Pancreas (tissue), 10 donors: ENCODE results near the gene ENO2. TPM values are rescaled to one million over a fixed set of nuclear protein-coding genes. Genes with fewer than 3 reads are reported as not detected.
A peak's percentile ranks its signal among the peaks of the same experiment; 100 is the strongest.

ENCODE experiments used
- ATAC-seq, 4 donors: fragments of 200-7000 bp; cut with Tn5 transposase; one replicate each; pipeline versions ENCODE4 v1.8.0 to v1.9.1; 2020; ENCODE audit warnings: mild to moderate bottlenecking in 4 of 4, moderate library complexity in 4 of 4
- DNase-seq, 6 donors: peaks; one replicate each; pipeline ENCODE4 v3.0.0-alpha.2; 2020
- FAIRE-seq: peaks from 2 replicates; lab custom pipeline; 2012; peaks lifted over from hg19 to GRCh38; lab: Jason Lieb, UNC
- H3K27ac ChIP-seq, 4 donors: fragments of 200-600 bp; sonication (generic); 1 replicate in 3 of 4; 2 replicates in 1 of 4; pipeline versions ENCODE4 v1.5.0 to v1.8.0; 2020
- H3K27me3 ChIP-seq, 4 donors: fragments of 200-600 bp; one replicate each; pipeline ENCODE4 v1.8.0; 2021
- H3K36me3 ChIP-seq, 3 donors: fragments of 200-600 bp; sonication (generic) in 1 of 3; one replicate each; pipeline versions ENCODE4 v1.5.0 to v1.8.0; 2020 to 2021
- H3K4me1 ChIP-seq, 3 donors: fragments of 200-600 bp; one replicate each; pipeline ENCODE4 v1.8.0; 2021
- H3K4me3 ChIP-seq, 4 donors: fragments of 200-600 bp; sonication (generic) in 2 of 4; one replicate each; pipeline versions ENCODE4 v1.5.0 to v1.8.0; 2020 to 2021
- H3K9me3 ChIP-seq, 4 donors: fragments of 200-600 bp; one replicate each; pipeline ENCODE4 v1.8.0; 2021
- CTCF ChIP-seq, 4 donors: fragments of 200-600 bp; sonication (generic) in 3 of 4; IDR thresholded peaks; one replicate each; pipeline versions ENCODE4 v1.5.0 to v1.8.0; 2021; ENCODE audit warnings: antibody characterized with exemption in 4 of 4
- WGBS, 2 donors: extraction: QIAGEN DNeasy Blood & Tissue Kit; methylation state at CpG; one replicate each; pipeline ENCODE4 v1.1.7; 2013; 5-methylcytosine and 5-hydroxymethylcytosine counted together
- intact Hi-C, 3 donors: fragments of 100-400 bp; cut with DNase I; formaldehyde crosslinking; loops; one replicate each; pipeline versions ENCODE4 v1.11.1 to v1.14.2; 2022
- polyA plus RNA-seq, 2 donors: library from polyadenylated mRNA; stranded (reverse); fragments of 200-250 nt; gene quantifications; one replicate each; pipeline ENCODE4 v1.2.3, GENCODE V29; 2013
- total RNA-seq, 6 donors: library from RNA; stranded (reverse); fragmentation: NEBNext Ultra II Directional in 4 of 6; extraction: Animal tissue kit (Norgen Biotek cat#: 25700) in 4 of 6; gene quantifications; one replicate each; pipeline versions ENCODE4 v1.2.1 to v1.2.4, GENCODE V29; 2021 to 2023
- donor health status: healthy with polysubstance abuse.
- donor health status: DM: no; HTN: no; CAD: no; lungs with moderate emphysema.
- donor health status: DM: no; HTN: no; CAD: no.
- donor health status: control.
- donor health status: control.
- donor health status: Bipolar disorder and iron deficiency.
- donor health status: DM: yes; HTN: yes; CAD: no.
- donor health status: DM: no; HTN: no; CAD: no.
- donor health status: DM: no; HTN: no; CAD: no.
- donor health status: DM: yes; HTN: yes; CAD: no.

The ENO2 gene
- total and polyA plus RNA-seq, 8 donors: 2.3 to 53.6 (median 6.6) TPM

GRCh38 chr12:6946920-6947374, 32.6 kb downstream of the ENO2 start:
- no peak for TF ChIP-seq CTCF (IDR thresholded peaks at IDR 0.05)
- no peak for ATAC-seq
- FAIRE-seq: no peak
- Histone ChIP-seq H3K9me3 (no peaks in the 10 kb centered on the region), H3K4me1 (peaks cover 13 to 23% (median 18%) of the 10 kb centered on the region in 3 donors), H3K27me3 (no peaks in the 10 kb centered on the region), H3K27ac (peak overlapping the region; percentile 49 to 97 (median 96)), H3K36me3 (no peaks in the 10 kb centered on the region), H3K4me3 (peak overlapping the region; percentile 27 to 71 (median 40))
- 36 to 38% methylated on average over 8 of the region's 8 CpGs for WGBS, 2 donors
- DNase-seq: no peak
- intact Hi-C loops: loop anchor here in 1 of 3 donors (10.0 kb wide), 1 partner anchor 158 kb away; the partner anchor contains the start of gene C1RL

GRCh38 chr12:6947615-6948014, 33.2 kb downstream of the ENO2 start:
- Histone ChIP-seq H3K4me1 (peaks cover 13 to 23% (median 16%) of the 10 kb centered on the region in 3 donors), H3K27ac (no peak overlapping the region), H3K36me3 (no peaks in the 10 kb centered on the region), H3K27me3 (no peaks in the 10 kb centered on the region), H3K4me3 (no peak overlapping the region), H3K9me3 (no peaks in the 10 kb centered on the region)
- no peak for FAIRE-seq
- intact Hi-C loops: loop anchor here in 1 of 3 donors (10.0 kb wide), 1 partner anchor 157 kb away; the partner anchor contains the start of gene C1RL
- peak in 3 of 6 donors; percentile 14 to 35 (median 20) for DNase-seq
- 80 to 87% methylated on average over 8 of the region's 8 CpGs for WGBS, 2 donors
- no peak for TF ChIP-seq CTCF (IDR thresholded peaks at IDR 0.05)
- ATAC-seq: no peak

GRCh38 chr12:6948873-6949594, 34.7 kb downstream of the ENO2 start:
- TF ChIP-seq CTCF (IDR thresholded peaks at IDR 0.05): no peak
- Histone ChIP-seq H3K9me3 (no peaks in the 10 kb centered on the region), H3K36me3 (no peaks in the 10 kb centered on the region), H3K27me3 (no peaks in the 10 kb centered on the region), H3K4me1 (peaks cover 10 to 17% (median 13%) of the 10 kb centered on the region in 3 donors), H3K4me3 (no peak overlapping the region), H3K27ac (peak overlapping the region in 2 of 4 donors; percentile 40 to 44)
- WGBS, 2 donors: 77 to 80% methylated on average over 15 of the region's 15 CpGs
- FAIRE-seq (no peak), DNase-seq (peak in 2 of 6 donors; percentile 19 to 52), ATAC-seq (no peak)
- intact Hi-C loops: loop anchor here in 1 of 3 donors (10.0 kb wide), 1 partner anchor 156 kb away; the partner anchor contains the start of gene C1RL

- H3K9me3 ChIP-seq: no peaks in the 10 kb centered on the region
- intact Hi-C loops: no loop called here
- 95 to 96% methylated on average over 1 of the region's 1 CpG for WGBS, 2 donors
- no peaks in the 10 kb centered on the region for H3K27me3 ChIP-seq
- H3K4me3 ChIP-seq: no peak overlapping the region
- DNase-seq (peak in 3 of 6 donors; percentile 11 to 20 (median 17)), FAIRE-seq (no peak), ATAC-seq (no peak)
- H3K4me1 ChIP-seq: peaks cover 6 to 10% (median 7%) of the 10 kb centered on the region in 3 donors
- H3K36me3 ChIP-seq: no peaks in the 10 kb centered on the region
- no peak overlapping the region for H3K27ac ChIP-seq
- TF ChIP-seq CTCF (IDR thresholded peaks at IDR 0.05): no peak
Observed at GRCh38 chr12:6950401-6950801, 36.0 kb downstream of the ENO2 start.
